OCI-LY3 (cell line): Measurements from ENCODE around the gene NOC4L.

Source experiments
- H2AFZ ChIP-seq: fragments of 200-600, 300-600 bp; shearing (Covaris generic); 2 replicates; pipeline ENCODE4 v1.6.0; 2014; ENCODE audit warnings: antibody characterized with exemption, low read depth, low read length
- H3K27ac ChIP-seq: fragments of 200-600, 300-600 bp; sonication (generic); 2 replicates; pipeline ENCODE4 v1.5.1; 2014; ENCODE audit warnings: mild to moderate bottlenecking, low read length, moderate library complexity, mixed read lengths
- H3K27me3 ChIP-seq: fragments of 200-600, 300-600 bp; sonication (generic); 2 replicates; pipeline ENCODE4 v1.6.1; 2014; ENCODE audit warnings: low read depth, low read length, mixed read lengths
- H3K36me3 ChIP-seq: fragments of 200-600, 300-600 bp; sonication (generic); replicated peaks from 2 replicates; pipeline ENCODE3; 2014; ENCODE audit warnings: low read depth, low read length, mixed read lengths
- H3K4me1 ChIP-seq: fragments of 300-600, 200-600 bp; sonication (generic); 2 replicates; pipeline ENCODE4 v1.6.1; 2014; ENCODE audit warnings: low read length, mixed read lengths
- H3K4me2 ChIP-seq: fragments of 200-600, 300-600 bp; sonication (generic); 2 replicates; pipeline ENCODE4 v1.6.1; 2014; ENCODE audit warnings: low read length, mixed read lengths
- H3K4me3 ChIP-seq: fragments of 300-600, 200-600 bp; sonication (generic); 2 replicates; pipeline ENCODE4 v1.5.1; 2014; ENCODE audit warnings: antibody characterized with exemption, mild to moderate bottlenecking, low read length, moderate library complexity
- H3K79me2 ChIP-seq: fragments of 300-600, 200-600 bp; shearing (Covaris generic); 2 replicates; pipeline ENCODE4 v1.6.1; 2014; ENCODE audit warnings: mild to moderate bottlenecking, low read length, mixed read lengths
- H3K9ac ChIP-seq: fragments of 300-600, 200-600 bp; shearing (Covaris generic); 2 replicates; pipeline ENCODE4 v1.6.0; 2014; ENCODE audit warnings: mild to moderate bottlenecking, low read length, moderate library complexity
- H3K9me3 ChIP-seq: fragments of 200-600, 300-600 bp; shearing (Covaris generic); 2 replicates; pipeline ENCODE4 v1.6.1; 2014; ENCODE audit warnings: low read length, mixed read lengths; ENCODE audit not compliant: insufficient read depth
- H4K20me1 ChIP-seq: fragments of 200-600, 300-600 bp; sonication (generic); 2 replicates; pipeline ENCODE4 v1.6.1; 2016; ENCODE audit warnings: low read length, mixed read lengths; ENCODE audit not compliant: insufficient read depth
- EZH2phosphoT487 ChIP-seq: fragments of 200-600 bp; shearing (Covaris generic); IDR thresholded peaks from 2 replicates; pipeline ENCODE4 v1.6.1; 2018; ENCODE audit warnings: antibody characterized with exemption, mixed run types, low read depth
- TF ChIP-seq, protein P1 (sequence below): fragments of 200-600, 300-600 bp; sonication (generic); IDR thresholded peaks from 2 replicates; pipeline ENCODE4 v1.5.1; 2014; ENCODE audit warnings: antibody characterized with exemption, low read length, low read depth

The NOC4L gene

DNA sequence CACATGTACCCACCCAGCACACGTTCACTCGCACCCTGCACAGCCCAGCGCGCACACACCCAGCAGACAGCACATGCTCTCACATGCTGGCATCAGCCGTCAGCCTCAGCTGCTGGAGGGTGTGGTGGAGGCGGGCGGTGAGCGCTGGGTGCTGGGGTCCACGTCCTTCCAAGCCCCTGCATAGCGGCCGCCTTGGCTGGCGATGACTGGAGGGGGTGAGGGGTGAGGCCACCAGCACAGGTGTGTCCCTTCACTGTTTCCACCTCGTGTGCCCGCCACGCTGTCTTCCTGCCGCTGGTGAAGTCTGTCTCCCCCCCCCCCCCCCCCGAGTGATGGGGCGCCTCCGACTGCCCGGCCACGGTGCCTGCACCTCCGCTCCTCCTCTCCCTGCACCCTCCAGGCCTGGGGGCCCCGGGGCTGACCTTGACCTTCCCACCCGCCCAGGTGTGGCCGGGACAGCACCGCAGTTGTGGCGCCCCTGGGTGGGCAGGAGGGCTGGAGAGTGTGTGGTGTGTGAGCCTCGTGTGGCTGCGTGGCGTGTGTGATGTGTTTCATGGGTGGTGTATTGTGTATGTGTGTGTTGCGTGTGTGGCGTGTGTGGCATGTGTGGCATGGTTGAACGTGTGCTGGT, 37.4 kb downstream of the NOC4L start:
- no peaks in the 10 kb centered on the region for H3K27me3 ChIP-seq
- H3K4me3 ChIP-seq: no peak overlapping the region
- no peak overlapping the region for H3K4me2 ChIP-seq
- no peaks in the 10 kb centered on the region for H3K79me2 ChIP-seq
- no peaks in the 10 kb centered on the region for H3K4me1 ChIP-seq
- no peak overlapping the region for H2AFZ ChIP-seq
- H3K9me3 ChIP-seq: no peaks in the 10 kb centered on the region
- no peak overlapping the region for H3K9ac ChIP-seq
- H4K20me1 ChIP-seq: no peaks in the 10 kb centered on the region
- no peaks in the 10 kb centered on the region for H3K36me3 ChIP-seq
- no peak overlapping the region for H3K27ac ChIP-seq
- TF ChIP-seq EZH2phosphoT487: no peak
- TF ChIP-seq, protein P1, sequence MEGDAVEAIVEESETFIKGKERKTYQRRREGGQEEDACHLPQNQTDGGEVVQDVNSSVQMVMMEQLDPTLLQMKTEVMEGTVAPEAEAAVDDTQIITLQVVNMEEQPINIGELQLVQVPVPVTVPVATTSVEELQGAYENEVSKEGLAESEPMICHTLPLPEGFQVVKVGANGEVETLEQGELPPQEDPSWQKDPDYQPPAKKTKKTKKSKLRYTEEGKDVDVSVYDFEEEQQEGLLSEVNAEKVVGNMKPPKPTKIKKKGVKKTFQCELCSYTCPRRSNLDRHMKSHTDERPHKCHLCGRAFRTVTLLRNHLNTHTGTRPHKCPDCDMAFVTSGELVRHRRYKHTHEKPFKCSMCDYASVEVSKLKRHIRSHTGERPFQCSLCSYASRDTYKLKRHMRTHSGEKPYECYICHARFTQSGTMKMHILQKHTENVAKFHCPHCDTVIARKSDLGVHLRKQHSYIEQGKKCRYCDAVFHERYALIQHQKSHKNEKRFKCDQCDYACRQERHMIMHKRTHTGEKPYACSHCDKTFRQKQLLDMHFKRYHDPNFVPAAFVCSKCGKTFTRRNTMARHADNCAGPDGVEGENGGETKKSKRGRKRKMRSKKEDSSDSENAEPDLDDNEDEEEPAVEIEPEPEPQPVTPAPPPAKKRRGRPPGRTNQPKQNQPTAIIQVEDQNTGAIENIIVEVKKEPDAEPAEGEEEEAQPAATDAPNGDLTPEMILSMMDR: no peak

DNA sequence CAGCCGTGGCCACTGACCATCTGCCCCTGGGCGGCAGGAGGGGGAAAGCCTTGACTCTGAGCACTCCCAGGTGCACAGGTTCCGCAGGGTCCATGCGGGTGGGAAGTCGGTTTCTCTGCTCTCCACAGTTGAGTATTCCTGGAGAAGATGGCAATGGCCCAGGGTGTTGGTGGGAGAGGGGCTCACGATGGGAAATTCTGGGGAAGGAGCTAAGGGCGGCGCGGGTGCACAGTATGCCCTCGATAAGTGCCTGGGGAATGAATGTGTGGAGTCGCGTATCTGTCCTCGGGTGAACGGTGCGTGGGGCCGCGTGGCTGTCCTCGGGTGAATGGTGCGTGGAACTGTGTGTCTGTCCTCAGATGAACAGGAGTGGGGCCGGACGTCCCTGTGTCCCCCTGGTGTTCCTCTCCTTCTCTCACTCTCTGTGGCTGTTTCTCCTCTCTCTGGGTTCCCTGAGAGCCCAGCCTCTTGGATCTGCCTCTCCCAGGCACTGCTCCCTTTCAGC, 38.0 kb downstream of the NOC4L start:
- Histone ChIP-seq H3K9me3 (no peaks in the 10 kb centered on the region), H3K4me1 (no peaks in the 10 kb centered on the region), H3K27me3 (no peaks in the 10 kb centered on the region), H3K36me3 (no peaks in the 10 kb centered on the region), H3K27ac (no peak overlapping the region), H3K9ac (no peak overlapping the region), H4K20me1 (no peaks in the 10 kb centered on the region), H3K4me2 (no peak overlapping the region), H3K79me2 (no peaks in the 10 kb centered on the region), H3K4me3 (no peak overlapping the region), H2AFZ (no peak overlapping the region)
- TF ChIP-seq EZH2phosphoT487: no peak
- TF ChIP-seq, protein P1: no peak

DNA sequence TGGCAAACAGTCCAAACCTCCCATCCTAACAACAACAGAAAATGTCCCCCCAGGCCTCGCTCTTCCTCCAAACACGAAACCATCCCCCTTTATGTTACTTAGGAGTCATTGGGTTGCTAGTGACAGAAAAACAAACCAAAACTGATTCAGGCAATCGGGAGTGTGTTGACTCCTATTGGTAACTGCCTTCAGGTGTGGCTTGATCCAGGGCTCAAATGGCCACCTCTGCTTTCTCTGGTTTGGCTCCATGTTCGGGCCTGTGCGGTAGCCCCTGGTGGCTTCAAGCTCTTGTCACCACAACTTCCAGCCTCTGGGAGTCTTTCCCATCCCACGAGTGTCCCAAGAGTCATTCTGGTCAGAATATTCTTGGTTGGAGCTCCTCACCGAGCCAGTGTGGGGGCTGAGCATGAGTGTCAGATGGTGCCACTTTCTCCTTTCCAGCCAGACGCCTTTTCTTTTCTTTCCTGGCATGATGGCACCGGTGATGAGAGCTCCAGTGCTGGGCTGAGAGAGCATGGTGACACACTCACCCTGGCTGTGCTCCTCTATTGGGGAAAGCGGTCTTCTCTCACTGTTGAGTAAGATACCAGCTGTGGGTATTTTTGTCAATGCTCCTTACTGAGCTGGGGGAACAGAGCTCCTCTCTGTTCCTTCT, 38.6 kb downstream of the NOC4L start:
- H3K4me1 ChIP-seq: no peaks in the 10 kb centered on the region
- no peak overlapping the region for H3K4me2 ChIP-seq
- no peaks in the 10 kb centered on the region for H3K79me2 ChIP-seq
- H3K9me3 ChIP-seq: no peaks in the 10 kb centered on the region
- H3K36me3 ChIP-seq: no peaks in the 10 kb centered on the region
- no peak overlapping the region for H3K4me3 ChIP-seq
- no peak overlapping the region for H3K9ac ChIP-seq
- no peaks in the 10 kb centered on the region for H4K20me1 ChIP-seq
- H3K27me3 ChIP-seq: no peaks in the 10 kb centered on the region
- no peak overlapping the region for H2AFZ ChIP-seq
- TF ChIP-seq, protein P1: no peak
- TF ChIP-seq EZH2phosphoT487: no peak
- no peak overlapping the region for H3K27ac ChIP-seq

DNA sequence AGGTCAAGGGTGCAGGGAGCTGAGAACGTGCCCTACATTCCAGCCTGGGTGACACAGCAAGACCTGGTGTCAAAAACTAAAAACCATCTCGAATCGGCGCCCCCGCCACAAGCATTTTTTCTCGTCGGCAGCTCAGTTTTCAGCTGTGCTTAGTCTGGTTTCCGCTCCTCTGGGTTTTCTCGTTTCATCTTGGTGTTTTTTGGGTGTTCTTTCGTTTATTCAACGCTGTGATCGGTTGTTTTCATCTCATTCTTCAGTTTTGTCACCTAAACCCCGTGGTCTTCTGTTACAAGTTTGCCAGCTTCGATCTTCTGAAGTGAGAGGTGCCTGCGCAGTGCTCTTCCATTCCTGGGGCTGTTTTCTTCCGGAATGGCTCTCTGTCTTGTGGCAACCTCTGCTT, 41.4 kb downstream of the NOC4L start:
- H3K36me3 ChIP-seq: no peaks in the 10 kb centered on the region
- no peaks in the 10 kb centered on the region for H4K20me1 ChIP-seq
- no peaks in the 10 kb centered on the region for H3K27me3 ChIP-seq
- H2AFZ ChIP-seq: no peak overlapping the region
- H3K4me3 ChIP-seq: no peak overlapping the region
- TF ChIP-seq, protein P1: no peak
- no peak for TF ChIP-seq EZH2phosphoT487
- H3K9me3 ChIP-seq: no peaks in the 10 kb centered on the region
- no peaks in the 10 kb centered on the region for H3K4me1 ChIP-seq
- H3K27ac ChIP-seq: no peak overlapping the region
- no peak overlapping the region for H3K4me2 ChIP-seq
- H3K9ac ChIP-seq: no peak overlapping the region
- no peaks in the 10 kb centered on the region for H3K79me2 ChIP-seq
